Suppressor macrophage (primary cell): ENCODE measurements around the gene RAD51B.
"Not testable (repeated sequence)": the region's sequence is repeated elsewhere in the genome, so short reads cannot be mapped to it uniquely, and the experiment has no call there.

ENCODE experiments used
- DNase-seq, 4 experiments: peaks; one replicate each; pipeline ENCODE4 v3.0.0-alpha.2; 2020 to 2022

RAD51B gene

GRCh38 chr14:68282479-68283377 lies 463.1 kb downstream of the RAD51B start:
- DNase-seq, result no peak

- peak in 2 of 4 experiments; percentile 31 to 41 for DNase-seq
These were observed 464.0 kb downstream of the RAD51B start for GRCh38 chr14:68283378-68284123.

- DNase-seq, result no peak
These were observed 464.8 kb downstream of the RAD51B start for GRCh38 chr14:68284333-68284732.

- DNase-seq, result no peak
These were observed 465.3 kb downstream of the RAD51B start for GRCh38 chr14:68284834-68285233.

GRCh38 chr14:68285421-68286179 lies 466.0 kb downstream of the RAD51B start:
- DNase-seq, result peak; percentile 78 to 90 (median 84)

- DNase-seq, result no peak
These were observed 467.1 kb downstream of the RAD51B start for GRCh38 chr14:68286667-68287066.

GRCh38 chr14:68289452-68289851 lies 469.9 kb downstream of the RAD51B start:
- not testable (repeated sequence) for DNase-seq

GRCh38 chr14:68291820-68292219 lies 472.2 kb downstream of the RAD51B start:
- no peak for DNase-seq

GRCh38 chr14:68292441-68293215 lies 473.0 kb downstream of the RAD51B start:
- peak in 1 of 4 experiments; percentile 23 for DNase-seq

GRCh38 chr14:68293404-68293803 lies 473.8 kb downstream of the RAD51B start:
- peak in 2 of 4 experiments; percentile 26 to 36 for DNase-seq

GRCh38 chr14:68295316-68295816 lies 475.8 kb downstream of the RAD51B start:
- no peak for DNase-seq

GRCh38 chr14:68297039-68297438 lies 477.5 kb downstream of the RAD51B start:
- DNase-seq, result no peak

- DNase-seq, result peak; percentile 35 to 71 (median 61)
These were observed 478.4 kb downstream of the RAD51B start for GRCh38 chr14:68297876-68298468.

- no peak for DNase-seq
These were observed 481.0 kb downstream of the RAD51B start for GRCh38 chr14:68300608-68301007.

- no peak for DNase-seq
These were observed 481.6 kb downstream of the RAD51B start for GRCh38 chr14:68301219-68301618.

- not testable (repeated sequence) for DNase-seq
These were observed 483.4 kb downstream of the RAD51B start for GRCh38 chr14:68302938-68303337.

GRCh38 chr14:68305738-68306137 lies 486.2 kb downstream of the RAD51B start:
- DNase-seq, result no peak

- no peak for DNase-seq
These were observed 486.8 kb downstream of the RAD51B start for GRCh38 chr14:68306265-68306933.

- DNase-seq, result no peak
These were observed 487.6 kb downstream of the RAD51B start for GRCh38 chr14:68306934-68307789.

- no peak for DNase-seq
These were observed 488.2 kb downstream of the RAD51B start for GRCh38 chr14:68307790-68308168.
